Measurements from ENCODE around the gene GRK3. TPM values are rescaled to one million over a fixed set of nuclear protein-coding genes. Genes with fewer than 3 reads are reported as not detected.

GRK3 gene
- total RNA-seq, 4 donors from 2014 or later, result 0.64 to 5.3 (median 2.8) TPM

- H3K27ac ChIP-seq, result no peak overlapping the region
- TF ChIP-seq POLR2A (IDR thresholded peaks at IDR 0.05) (no peak), CTCF (IDR thresholded peaks at IDR 0.05) (no peak)
- H3K27me3 ChIP-seq, result no peaks in the 10 kb centered on the region
- peaks cover 0 to 7% (median 0%) of the 10 kb centered on the region in 3 donors for H3K4me1 ChIP-seq
- H3K36me3 ChIP-seq, result no peaks in the 10 kb centered on the region
- H3K9me3 ChIP-seq, result no peaks in the 10 kb centered on the region
- H3K4me3 ChIP-seq, result no peak overlapping the region
- no peak for DNase-seq
- WGBS, 2 donors, result 74 to 80% methylated on average over 9 of the region's 9 CpGs
- intact Hi-C loops (cut with DNase I), result no loop called here
Observed at GRCh38 chr22:25643232-25644000, 78.9 kb downstream of the GRK3 start.

GRCh38 chr22:25644122-25644521 lies 79.6 kb downstream of the GRK3 start:
- no peaks in the 10 kb centered on the region for H3K27me3 ChIP-seq
- no peak overlapping the region for H3K27ac ChIP-seq
- no peak for DNase-seq
- 73 to 74% methylated on average over 3 of the region's 3 CpGs for WGBS, 2 donors
- H3K4me1 ChIP-seq, result peaks cover 0 to 7% (median 0%) of the 10 kb centered on the region in 3 donors
- TF ChIP-seq CTCF (IDR thresholded peaks at IDR 0.05) (no peak), POLR2A (IDR thresholded peaks at IDR 0.05) (no peak)
- no peaks in the 10 kb centered on the region for H3K9me3 ChIP-seq
- no peak overlapping the region for H3K4me3 ChIP-seq
- no peaks in the 10 kb centered on the region for H3K36me3 ChIP-seq
- intact Hi-C loops (cut with DNase I), result no loop called here

- Histone ChIP-seq H3K4me1 (peaks cover 0 to 7% (median 0%) of the 10 kb centered on the region in 3 donors), H3K9me3 (no peaks in the 10 kb centered on the region), H3K27ac (no peak overlapping the region), H3K4me3 (no peak overlapping the region), H3K36me3 (no peaks in the 10 kb centered on the region), H3K27me3 (no peaks in the 10 kb centered on the region)
- no peak for TF ChIP-seq CTCF (IDR thresholded peaks at IDR 0.05)
- intact Hi-C loops (cut with DNase I), result no loop called here
- WGBS, 2 donors, result 62 to 68% methylated on average over 6 of the region's 6 CpGs
- no peak for DNase-seq
Observed at GRCh38 chr22:25645266-25645665, 80.8 kb downstream of the GRK3 start.

- intact Hi-C loops (cut with DNase I), result no loop called here
- Histone ChIP-seq H3K27me3 (no peaks in the 10 kb centered on the region), H3K36me3 (no peaks in the 10 kb centered on the region), H3K4me1 (peaks cover 0 to 7% (median 0%) of the 10 kb centered on the region in 3 donors), H3K27ac (no peak overlapping the region), H3K9me3 (no peaks in the 10 kb centered on the region), H3K4me3 (no peak overlapping the region)
- no peak for DNase-seq
- WGBS, 2 donors, result 100% methylated on average over 1 of the region's 1 CpG
- no peak for TF ChIP-seq CTCF (IDR thresholded peaks at IDR 0.05)
- no peak for TF ChIP-seq POLR2A (IDR thresholded peaks at IDR 0.05)
Observed at GRCh38 chr22:25645964-25646363, 81.5 kb downstream of the GRK3 start.

GRCh38 chr22:25650833-25651232 lies 86.4 kb downstream of the GRK3 start:
- no peaks in the 10 kb centered on the region for H3K4me1 ChIP-seq
- no peaks in the 10 kb centered on the region for H3K9me3 ChIP-seq
- no peak overlapping the region for H3K4me3 ChIP-seq
- intact Hi-C loops (cut with DNase I), result no loop called here
- H3K27me3 ChIP-seq, result no peaks in the 10 kb centered on the region
- DNase-seq, result no peak
- TF ChIP-seq POLR2A (IDR thresholded peaks at IDR 0.05) (no peak), CTCF (IDR thresholded peaks at IDR 0.05) (no peak)
- H3K36me3 ChIP-seq, result no peaks in the 10 kb centered on the region
- no peak overlapping the region for H3K27ac ChIP-seq
